GM18507 (cell line): ENCODE results near the gene PLAAT4.
A peak's percentile ranks its signal among the peaks of the same experiment; 100 is the strongest.
"Not testable (repeated sequence)": the region's sequence is repeated elsewhere in the genome, so short reads cannot be mapped to it uniquely, and the experiment has no call there.

Experiments used
- DNase-seq: peaks from one replicate; pipeline ENCODE4 v3.0.0; 2011; ENCODE audit warnings: low read depth; ENCODE audit not compliant: insufficient read length; ENCODE audit errors: extremely low spot score
- FAIRE-seq: peaks from 2 replicates; lab custom pipeline; 2011; peaks lifted over from hg19 to GRCh38; lab: Jason Lieb, UNC

PLAAT4 gene

DNA sequence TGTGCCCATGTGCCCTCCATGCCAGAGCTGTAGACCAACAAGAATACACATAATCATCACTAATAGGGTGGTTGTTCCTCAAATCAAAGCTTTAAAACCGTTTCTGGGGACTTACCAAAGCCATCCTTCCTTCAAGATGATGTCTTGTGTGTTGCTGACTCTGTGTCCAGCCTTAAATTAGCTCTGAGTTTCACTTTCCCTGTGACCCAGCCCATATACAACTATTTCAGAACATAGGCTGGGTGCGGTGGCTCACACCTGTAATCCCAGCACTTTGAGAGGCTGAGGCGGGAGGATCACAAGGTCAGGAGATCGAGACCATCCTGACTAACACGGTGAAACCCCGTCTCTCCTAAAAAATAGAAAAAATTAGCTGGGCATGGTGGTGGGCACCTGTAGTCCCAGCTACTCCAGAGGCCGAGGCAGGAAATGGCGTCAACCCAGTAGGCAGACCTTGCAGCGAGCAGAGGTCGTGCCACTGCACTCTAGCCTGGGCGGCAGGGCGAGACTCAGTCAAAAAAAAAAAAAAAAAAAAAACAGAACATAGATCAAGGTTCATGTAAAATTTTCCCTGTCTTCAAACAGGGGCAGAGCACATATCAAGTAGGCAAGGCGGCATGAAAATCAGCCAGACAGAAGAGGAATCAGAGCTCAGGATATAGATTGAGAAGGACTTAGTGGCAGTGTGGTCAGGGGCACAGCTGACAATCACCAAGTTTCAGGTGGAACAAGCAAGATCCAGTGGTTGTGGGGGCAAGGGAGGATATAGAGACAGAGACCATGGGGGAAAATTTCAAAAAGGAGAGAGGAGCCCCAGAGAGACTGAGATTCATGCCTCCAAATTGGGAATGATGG lies 26.8 kb downstream of the PLAAT4 start, which contains the start of gene PLAAT2:
Gene PLAAT2 (minus strand): TSS at position 179 of the 855 bp plus-strand sequence. CDS start 55 bp downstream, at position 124.
- no peak for FAIRE-seq
- no peak for DNase-seq

DNA sequence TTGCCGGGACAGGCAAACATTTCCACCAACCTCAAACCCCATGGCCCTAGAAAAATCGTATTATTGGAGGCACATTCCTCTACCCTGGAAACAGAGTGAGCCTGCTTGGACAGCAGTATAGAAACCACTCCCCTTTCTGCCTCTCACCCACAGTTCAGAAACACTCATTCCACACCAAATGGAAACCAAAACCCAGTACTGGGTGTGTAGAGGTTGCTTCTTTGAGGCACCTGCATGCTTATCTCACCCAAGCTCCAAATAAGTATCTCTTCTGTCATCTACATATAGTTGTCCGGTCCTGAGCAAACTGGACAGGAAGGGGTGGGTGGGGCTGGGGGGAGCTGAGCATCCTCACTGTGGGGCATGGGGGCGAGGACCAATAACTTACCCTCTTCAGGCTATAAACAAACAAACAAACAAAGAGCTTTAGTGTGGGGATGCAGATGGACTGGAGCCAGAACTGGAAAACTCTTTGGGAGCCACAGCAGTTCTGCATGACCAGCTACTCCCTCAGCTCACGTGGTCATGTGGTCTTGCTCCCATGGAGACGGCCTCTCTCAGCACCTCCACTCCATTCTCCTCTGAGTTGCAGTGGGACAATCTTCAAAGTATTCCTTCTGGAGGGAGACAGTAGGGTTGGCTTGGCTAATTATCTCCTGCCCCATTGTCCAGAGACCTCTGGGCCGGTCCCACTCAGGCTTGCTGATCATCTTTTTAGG lies 27.6 kb downstream of the PLAAT4 start:
- FAIRE-seq = peak; percentile 85
- DNase-seq = peak; percentile 39

- DNase-seq (no peak), FAIRE-seq (no peak)
Observed at GRCh38 chr11:63564784-63565350, 28.3 kb downstream of the PLAAT4 start.

DNA sequence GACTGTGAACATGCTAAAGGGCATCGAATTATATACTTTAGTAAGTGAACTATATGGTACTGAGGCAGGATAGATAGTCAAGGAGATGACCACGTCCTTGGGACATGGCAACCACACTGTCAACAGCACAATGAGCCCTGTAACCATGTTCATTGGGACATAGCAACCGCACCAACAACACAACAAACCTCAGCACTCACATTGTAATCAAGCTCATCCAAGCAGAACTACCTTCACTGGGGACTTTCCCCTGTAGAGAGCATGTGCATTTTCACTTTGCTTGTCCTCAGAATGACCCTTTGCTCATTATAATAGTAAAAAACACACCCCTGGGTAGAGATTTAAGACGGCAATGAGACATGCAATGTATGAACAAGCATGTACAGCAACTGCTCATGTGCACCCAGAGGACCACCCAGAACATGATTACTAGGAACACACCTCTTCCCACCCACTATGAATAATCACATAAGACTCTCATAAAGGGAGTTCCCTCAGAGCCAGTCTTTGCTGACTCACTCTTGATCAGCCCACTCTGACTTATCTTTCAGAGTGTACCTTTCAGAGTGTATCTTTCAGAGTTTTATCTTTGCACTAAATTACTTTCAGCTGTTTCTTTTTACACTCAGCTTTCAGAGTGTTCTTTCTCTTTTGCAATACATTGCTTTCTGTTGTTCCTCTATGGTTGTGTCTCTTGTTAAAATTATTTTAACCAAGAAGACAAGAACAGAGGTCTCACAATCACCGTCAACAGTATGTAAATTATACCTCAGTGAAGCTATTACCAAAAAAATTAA lies 30.6 kb downstream of the PLAAT4 start:
- FAIRE-seq (peak; percentile 95), DNase-seq (peak; percentile 46)

DNA sequence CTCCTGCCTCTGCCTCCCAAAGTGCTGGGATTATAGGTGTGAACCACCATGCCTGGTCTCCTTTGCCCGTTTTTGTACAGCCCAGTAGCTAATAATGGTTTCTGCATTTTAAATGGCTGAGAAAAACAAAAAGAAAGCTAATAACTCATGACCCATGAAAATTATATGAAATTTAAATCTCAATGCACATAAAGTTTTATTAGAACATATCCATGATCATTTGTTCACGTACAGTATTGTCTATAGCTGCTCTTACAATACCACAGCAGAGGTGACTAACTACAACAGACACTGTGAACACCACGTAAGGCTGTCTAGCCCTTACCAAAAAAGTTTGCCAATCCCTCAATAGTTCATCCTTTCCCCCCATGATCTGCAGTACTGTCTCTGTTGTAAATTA lies 33.0 kb downstream of the PLAAT4 start:
- no peak for FAIRE-seq
- DNase-seq = no peak

DNA sequence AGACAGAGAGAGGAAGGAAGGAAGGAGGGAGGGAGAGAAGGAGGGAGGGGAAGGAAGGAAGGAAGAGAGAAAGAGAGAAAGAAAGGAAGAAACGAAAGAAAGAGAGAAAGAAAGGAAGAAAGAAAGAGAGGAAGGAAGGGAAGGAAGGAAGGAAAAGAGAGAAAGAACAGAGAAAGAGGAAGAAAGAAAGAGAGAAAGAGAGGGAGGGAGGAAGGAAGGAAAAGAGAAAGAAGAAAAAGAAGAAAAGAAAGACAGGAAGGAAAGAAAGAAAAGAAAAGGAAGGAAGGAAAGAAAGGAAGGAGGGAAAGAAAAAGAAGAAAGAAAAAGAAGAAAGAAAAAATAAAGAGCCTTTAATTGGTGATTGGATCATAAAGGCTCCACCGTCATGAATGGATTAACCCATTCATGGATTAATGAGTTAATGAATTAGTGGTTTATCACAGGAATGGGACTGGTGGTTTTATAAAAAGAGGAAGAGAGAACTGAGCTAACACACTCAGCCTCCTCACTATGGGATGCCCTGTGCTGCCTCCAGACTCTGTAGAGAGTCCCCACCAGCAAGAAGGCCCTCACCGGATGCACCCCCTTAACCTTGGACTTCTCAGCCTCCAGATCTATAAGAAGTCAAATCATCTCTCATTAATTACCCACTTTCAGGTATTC lies 35.5 kb downstream of the PLAAT4 start:
- FAIRE-seq (peak; percentile 89), DNase-seq (no peak)

DNA sequence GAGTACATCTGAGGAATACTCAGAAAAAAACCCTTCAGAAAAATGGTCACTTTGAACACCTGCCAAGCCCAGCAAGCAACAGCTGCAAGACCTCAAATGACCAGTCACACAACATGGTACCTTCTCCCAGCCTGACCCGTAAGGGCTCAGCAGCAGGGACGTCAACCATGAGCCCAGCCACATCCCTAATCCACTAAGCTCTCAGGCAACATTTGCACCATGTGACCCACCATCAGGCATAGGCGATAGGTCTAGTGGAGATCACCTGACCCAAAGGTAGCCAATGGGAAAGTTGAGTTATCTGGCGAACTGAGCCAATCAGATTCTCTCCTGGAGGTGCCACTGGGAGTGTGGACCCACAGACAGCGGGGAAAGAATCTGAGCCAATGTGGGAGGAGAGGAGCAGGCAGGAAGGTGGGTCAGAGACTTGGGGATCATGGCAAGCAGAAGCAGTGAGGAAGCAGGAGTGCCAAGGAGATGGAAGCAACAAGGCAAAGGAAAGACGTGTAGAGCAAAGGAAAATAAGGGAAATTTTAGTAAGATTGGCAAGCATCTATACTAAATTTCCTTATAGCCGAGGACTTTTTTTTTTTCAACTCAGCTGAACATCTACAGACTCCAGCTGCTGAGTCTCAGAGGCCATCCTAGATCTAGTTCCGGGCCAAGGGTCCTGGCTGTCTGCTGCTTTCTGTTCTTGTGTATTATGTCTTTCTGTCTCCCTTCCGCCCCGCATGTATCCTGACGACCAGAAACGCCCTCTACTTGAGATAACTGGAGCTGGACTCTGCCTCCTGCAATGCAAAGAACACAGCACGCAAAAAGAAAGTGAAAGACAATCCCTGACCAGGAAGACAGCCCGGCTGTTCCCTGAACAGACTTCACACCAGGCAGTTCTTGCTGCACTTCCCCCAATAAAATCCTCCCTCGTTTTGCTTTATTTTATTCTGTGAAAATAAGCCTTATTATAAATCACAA lies 37.6 kb downstream of the PLAAT4 start:
- peak; percentile 82 for FAIRE-seq

GRCh38 chr11:63574856-63575602 lies 38.4 kb downstream of the PLAAT4 start:
- DNase-seq (no peak), FAIRE-seq (no peak)

More for the DNA sequence above, 37.6 kb downstream of the PLAAT4 start:
- no peak for DNase-seq

GRCh38 chr11:63578882-63579281 lies 42.3 kb downstream of the PLAAT4 start:
- DNase-seq, FAIRE-seq: not testable (repeated sequence)

GRCh38 chr11:63581224-63581623 lies 44.6 kb downstream of the PLAAT4 start:
- DNase-seq, FAIRE-seq: not testable (repeated sequence)

- DNase-seq = no peak
- FAIRE-seq = no peak
Observed at GRCh38 chr11:63583357-63583677, 46.7 kb downstream of the PLAAT4 start.

- no peak for FAIRE-seq
- DNase-seq = no peak
Observed at GRCh38 chr11:63586451-63587166, 50.0 kb downstream of the PLAAT4 start.

DNA sequence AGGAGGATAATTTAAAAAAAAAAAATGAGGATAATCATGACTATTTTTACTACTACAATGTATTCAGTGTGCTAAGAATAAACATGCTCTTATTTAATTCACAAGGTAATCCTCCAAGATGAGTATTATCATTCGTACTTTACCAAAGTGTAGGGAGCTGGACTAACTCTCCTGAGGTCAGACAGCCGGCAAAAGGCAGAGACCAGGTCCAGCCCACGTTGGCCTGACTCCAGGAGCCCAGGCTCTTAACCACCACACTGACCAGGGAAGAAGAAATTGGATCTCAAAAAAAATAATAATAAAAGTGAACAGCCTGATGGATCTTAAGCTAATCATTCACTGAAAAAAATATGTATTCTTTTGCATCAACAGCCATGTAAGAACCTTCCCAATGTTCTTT lies 52.4 kb downstream of the PLAAT4 start:
- FAIRE-seq = no peak
- DNase-seq = no peak

DNA sequence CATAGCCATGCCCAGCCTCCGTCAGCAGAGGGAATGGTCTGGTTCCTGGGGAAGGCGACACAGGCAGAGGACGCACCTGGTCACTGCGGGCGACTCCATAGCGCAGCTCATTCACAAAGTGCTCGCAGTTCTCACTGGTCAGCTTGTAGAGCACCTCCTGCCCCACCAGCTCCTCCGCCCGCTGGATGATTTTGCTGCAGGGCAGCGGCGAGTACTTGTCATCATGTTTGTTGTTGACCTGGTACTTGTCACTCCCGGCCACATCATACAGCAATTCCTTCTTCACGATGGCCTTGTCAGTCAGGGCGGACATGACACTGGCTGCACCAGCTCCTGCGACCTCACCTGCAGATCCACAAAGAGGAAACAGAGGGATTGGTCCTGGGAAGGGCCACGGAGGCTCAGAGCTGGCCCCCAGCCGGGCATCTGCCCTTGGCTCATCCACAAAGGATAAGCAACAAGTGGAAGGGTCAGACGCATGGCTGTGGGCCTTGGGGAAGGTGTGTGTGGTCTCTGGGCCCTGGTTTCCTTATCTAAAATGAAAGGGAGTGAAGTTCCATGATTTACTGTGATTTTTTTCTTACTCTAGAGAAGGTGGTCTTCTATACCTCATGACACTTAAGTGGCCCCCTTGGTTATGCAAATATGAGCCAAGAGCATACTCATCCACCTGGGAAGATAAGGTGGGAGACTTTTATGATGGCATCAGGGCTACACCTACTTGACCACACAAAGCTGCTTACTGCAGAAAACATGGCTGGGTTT lies 53.6 kb downstream of the PLAAT4 start:
- DNase-seq = no peak
- FAIRE-seq = no peak

GRCh38 chr11:63592975-63593395 lies 56.4 kb downstream of the PLAAT4 start:
- FAIRE-seq (no peak), DNase-seq (no peak)

DNA sequence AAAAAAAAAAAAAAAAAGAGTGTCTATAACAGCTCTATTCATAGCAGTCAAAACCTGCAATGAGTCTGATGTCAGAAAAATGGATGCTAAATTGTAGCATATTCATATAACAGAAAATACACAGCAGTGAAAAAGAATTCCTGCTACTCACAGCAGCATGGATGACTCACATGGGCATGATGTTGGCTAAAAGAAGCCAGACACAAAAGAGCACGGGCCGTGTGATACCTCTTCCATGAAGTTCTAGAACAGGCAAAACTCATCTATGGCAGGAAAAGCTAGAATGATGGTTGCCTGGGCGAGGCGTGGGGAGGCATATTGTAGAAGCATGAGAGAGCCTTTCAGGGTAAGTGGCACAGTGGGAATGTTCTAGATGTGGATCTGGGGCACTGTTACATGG lies 58.7 kb downstream of the PLAAT4 start:
- no peak for DNase-seq
- FAIRE-seq = no peak
